ENCODE results near the gene IL17B. TPM values are rescaled to one million over a fixed set of nuclear protein-coding genes. Genes with fewer than 3 reads are reported as not detected.

IL17B gene
- total and polyA plus RNA-seq, 9 of the 15 experiments (the other 6 are each of a cell fraction or from before 2014, with no cell fraction given) = 0.28 to 2.6 (median 0.53) TPM; not detected in 2

- Histone ChIP-seq H3K9ac (ENCODE audit: insufficient read depth in 1 of 2, low read depth in 2 of 2, low read length in 2 of 2) (no peak overlapping the region), H3K36me3 (ENCODE audit: control insufficient read depth, insufficient read depth, low read length) (no peaks in the 10 kb centered on the region), H3K4me3 (no peak overlapping the region), H2AFZ (ENCODE audit: low read depth, low read length) (no peak overlapping the region), H3K4me1 (replicated peaks in 1 of 2; ENCODE audit: control insufficient read depth in 2 of 2, insufficient read depth in 2 of 2, low read length in 2 of 2) (peaks cover 0 to 17% of the 10 kb centered on the region in 2 experiments; a peak in 2 of 5 replicates), H3K9me3 (replicated peaks; ENCODE audit: control insufficient read depth, insufficient read depth, low read depth, low read length) (no peaks in the 10 kb centered on the region), H3K27me3 (ENCODE audit: control insufficient read depth in 2 of 2, insufficient read depth in 2 of 2, low read length in 2 of 2) (no peaks in the 10 kb centered on the region), H3K4me2 (ENCODE audit: insufficient read depth, low read length) (no peak overlapping the region), H3K27ac (ENCODE audit: extremely low read depth, low read depth, low read length) (no peak overlapping the region), H3K9me1 (ENCODE audit: control insufficient read depth, insufficient read depth, low read length) (no peaks in the 10 kb centered on the region), H3K79me2 (ENCODE audit: control insufficient read depth, insufficient read depth, low read length) (no peaks in the 10 kb centered on the region), H4K20me1 (replicated peaks; ENCODE audit: control insufficient read depth, insufficient read depth, low read length) (no peaks in the 10 kb centered on the region)
- CTCF ChIA-PET (ENCODE audit: low intra/inter-chr PET ratio) = no interaction called here
- intact Hi-C loops (cut with micrococcal nuclease) = no loop called here
- DNase-seq (ENCODE audit: extremely low read depth in 1 of 4, low spot score in 3 of 4) = no peak
- no TSS peak for BruUV-seq (replicated peaks)
- no peak for ATAC-seq
- 19% methylated on average over 7 of the region's 7 CpGs for WGBS (ENCODE audit: insufficient coverage, low coverage, missing lambda C conversion rate)
- TF ChIP-seq BCOR (IDR thresholded peaks at IDR 0.05) (0 out of 2 replicates have a peak, but pooled peaks have one; percentile 26), MXI1 (IDR thresholded peaks at IDR 0.05; ENCODE audit: low read depth, low read length) (no peak), SLC30A9 (CRISPR knock-in tag; IDR thresholded peaks at IDR 0.05) (no peak), RBM25 (IDR thresholded peaks at IDR 0.05; ENCODE audit: low read depth, low read length, severe bottlenecking) (peak; percentile 74)
- in situ Hi-C loops (cut with MboI) = no loop called here
- POLR2A ChIA-PET = no interaction called here
- no peak for FAIRE-seq
These were observed 2.2 kb downstream of the IL17B start for GRCh38 chr5:149376711-149377447.

- H3K9me3 ChIP-seq (replicated peaks; ENCODE audit: control insufficient read depth, insufficient read depth, low read depth, low read length) = no peaks in the 10 kb centered on the region
- no peaks in the 10 kb centered on the region for H4K20me1 ChIP-seq (replicated peaks; ENCODE audit: control insufficient read depth, insufficient read depth, low read length)
- no peak overlapping the region for H2AFZ ChIP-seq (ENCODE audit: low read depth, low read length)
- no peak overlapping the region for H3K4me3 ChIP-seq
- no peaks in the 10 kb centered on the region for H3K9me1 ChIP-seq (ENCODE audit: control insufficient read depth, insufficient read depth, low read length)
- DNase-seq (ENCODE audit: extremely low read depth in 1 of 4, low spot score in 3 of 4) (no peak), FAIRE-seq (no peak), ATAC-seq (no peak)
- H3K36me3 ChIP-seq (ENCODE audit: control insufficient read depth, insufficient read depth, low read length) = no peaks in the 10 kb centered on the region
- H3K27ac ChIP-seq (ENCODE audit: extremely low read depth, low read depth, low read length) = no peak overlapping the region
- no TSS peak for BruUV-seq (replicated peaks)
- intact Hi-C loops (cut with micrococcal nuclease) (no loop called here), in situ Hi-C loops (cut with MboI) (no loop called here)
- POLR2A ChIA-PET = no interaction called here
- CTCF ChIA-PET (ENCODE audit: low intra/inter-chr PET ratio) = no interaction called here
- no peak overlapping the region for H3K4me2 ChIP-seq (ENCODE audit: insufficient read depth, low read length)
- H3K27me3 ChIP-seq (ENCODE audit: control insufficient read depth in 2 of 2, insufficient read depth in 2 of 2, low read length in 2 of 2) = no peaks in the 10 kb centered on the region
- no peak overlapping the region for H3K9ac ChIP-seq (ENCODE audit: insufficient read depth in 1 of 2, low read depth in 2 of 2, low read length in 2 of 2)
- H3K79me2 ChIP-seq (ENCODE audit: control insufficient read depth, insufficient read depth, low read length) = no peaks in the 10 kb centered on the region
- WGBS (ENCODE audit: insufficient coverage, low coverage, missing lambda C conversion rate) = 55% methylated on average over 12 of the region's 12 CpGs
- peaks cover 0 to 13% of the 10 kb centered on the region in 2 experiments; a peak in 2 of 5 replicates for H3K4me1 ChIP-seq (replicated peaks in 1 of 2; ENCODE audit: control insufficient read depth in 2 of 2, insufficient read depth in 2 of 2, low read length in 2 of 2)
- no peak for TF ChIP-seq ZNF707 (CRISPR knock-in tag; conservative IDR thresholded peaks at IDR 0.05)
- TF ChIP-seq ZNF133 (CRISPR knock-in tag; IDR thresholded peaks at IDR 0.05) = no peak
- TF ChIP-seq ZNF592 (IDR thresholded peaks at IDR 0.05) = no peak
- TF ChIP-seq USF2 (CRISPR knock-in tag; IDR thresholded peaks at IDR 0.05) = 0 out of 2 replicates have a peak, but pooled peaks have one; percentile 7
These were observed 3.0 kb downstream of the IL17B start for GRCh38 chr5:149376104-149376503.

Measured in K562 (cell line).